Memory B cell (primary cell): ENCODE results near the gene GSX2.

Experiments
- ATAC-seq: fragments of 150-1000 bp; cut with Tn5 transposase; 2 replicates; pipeline ENCODE4 v1.10.0; 2021; ENCODE audit warnings: low read depth, mild to moderate bottlenecking, moderate library complexity
- DNase-seq, 2 donors: peaks; one replicate each; pipeline ENCODE4 v3.0.0; 2022; ENCODE audit warnings: low spot score in 2 of 2
- H3K27ac Mint-ChIP-seq: one replicate; pipeline ENCODE4 v1.8.0; 2022; ENCODE audit warnings: mild to moderate bottlenecking, moderate library complexity, mixed read lengths
- H3K27me3 Mint-ChIP-seq: one replicate; pipeline ENCODE4 v1.8.0; 2022; ENCODE audit warnings: mixed read lengths
- H3K36me3 Mint-ChIP-seq: one replicate; pipeline ENCODE4 v1.8.0; 2022; ENCODE audit warnings: mild to moderate bottlenecking, mixed read lengths
- H3K4me1 Mint-ChIP-seq: one replicate; pipeline ENCODE4 v1.8.0; 2022; ENCODE audit warnings: mixed read lengths
- H3K4me3 Mint-ChIP-seq: one replicate; pipeline ENCODE4 v1.8.0; 2022; ENCODE audit warnings: mild to moderate bottlenecking, moderate library complexity, mixed read lengths
- H3K9me3 Mint-ChIP-seq: one replicate; pipeline ENCODE4 v1.8.0; 2022; ENCODE audit warnings: mixed read lengths

The GSX2 gene

DNA sequence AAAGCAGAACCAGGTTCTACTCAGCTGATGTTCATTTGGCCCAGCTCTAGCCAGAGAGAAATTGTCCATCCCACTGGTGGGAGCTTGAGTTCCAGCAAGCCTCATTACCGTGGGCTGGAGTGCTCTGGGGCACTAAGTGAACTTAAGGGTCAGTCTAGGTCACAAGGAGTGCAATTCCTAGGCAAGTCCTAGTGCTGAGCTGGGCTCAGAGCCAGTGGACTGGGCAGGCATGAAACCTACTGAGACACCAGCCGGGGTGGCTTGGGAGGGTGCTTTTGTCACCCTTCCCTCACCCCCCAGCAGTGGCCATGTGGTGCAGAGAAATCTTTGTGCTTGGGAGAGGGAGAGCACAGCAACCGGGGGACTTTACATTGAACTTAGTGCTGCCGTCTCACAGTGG is 39.4 kb downstream of the GSX2 start:
- no peak overlapping the region for H3K27ac Mint-ChIP-seq
- H3K9me3 Mint-ChIP-seq = no peaks in the 10 kb centered on the region
- H3K4me1 Mint-ChIP-seq = no peaks in the 10 kb centered on the region
- DNase-seq (no peak), ATAC-seq (no peak)
- no peaks in the 10 kb centered on the region for H3K36me3 Mint-ChIP-seq
- no peak overlapping the region for H3K4me3 Mint-ChIP-seq
- H3K27me3 Mint-ChIP-seq = peaks cover 6% of the 10 kb centered on the region

GRCh38 chr4:54140287-54140686 is 40.3 kb downstream of the GSX2 start:
- no peaks in the 10 kb centered on the region for H3K4me1 Mint-ChIP-seq
- no peaks in the 10 kb centered on the region for H3K36me3 Mint-ChIP-seq
- no peak overlapping the region for H3K4me3 Mint-ChIP-seq
- no peak for DNase-seq
- no peak overlapping the region for H3K27ac Mint-ChIP-seq
- H3K9me3 Mint-ChIP-seq = no peaks in the 10 kb centered on the region
- no peak for ATAC-seq
- H3K27me3 Mint-ChIP-seq = peaks cover 6% of the 10 kb centered on the region

GRCh38 chr4:54144199-54144598 is 44.2 kb downstream of the GSX2 start:
- ATAC-seq (no peak), DNase-seq (no peak)
- H3K27ac Mint-ChIP-seq = no peak overlapping the region
- no peaks in the 10 kb centered on the region for H3K36me3 Mint-ChIP-seq
- H3K9me3 Mint-ChIP-seq = peaks cover 2% of the 10 kb centered on the region
- H3K4me1 Mint-ChIP-seq = no peaks in the 10 kb centered on the region
- peaks cover 4% of the 10 kb centered on the region for H3K27me3 Mint-ChIP-seq
- H3K4me3 Mint-ChIP-seq = no peak overlapping the region

- no peak for DNase-seq
- Mint-ChIP-seq H3K27me3 (peaks cover 2% of the 10 kb centered on the region), H3K4me1 (no peaks in the 10 kb centered on the region), H3K9me3 (peaks cover 2% of the 10 kb centered on the region), H3K4me3 (no peak overlapping the region), H3K27ac (no peak overlapping the region), H3K36me3 (no peaks in the 10 kb centered on the region)
- ATAC-seq = no peak
These were observed 44.8 kb downstream of the GSX2 start for GRCh38 chr4:54144661-54145171.

- DNase-seq (no peak), ATAC-seq (no peak)
- Mint-ChIP-seq H3K4me1 (no peaks in the 10 kb centered on the region), H3K9me3 (peaks cover 2% of the 10 kb centered on the region), H3K27ac (no peak overlapping the region), H3K4me3 (no peak overlapping the region), H3K27me3 (peaks cover 3% of the 10 kb centered on the region), H3K36me3 (no peaks in the 10 kb centered on the region)
These were observed 46.2 kb downstream of the GSX2 start for GRCh38 chr4:54146139-54146538.

GRCh38 chr4:54149323-54149722 is 49.4 kb downstream of the GSX2 start:
- Mint-ChIP-seq H3K27me3 (peaks cover 5% of the 10 kb centered on the region), H3K4me3 (no peak overlapping the region), H3K27ac (no peak overlapping the region), H3K36me3 (no peaks in the 10 kb centered on the region), H3K9me3 (peaks cover 4% of the 10 kb centered on the region), H3K4me1 (no peaks in the 10 kb centered on the region)
- DNase-seq = no peak
- no peak for ATAC-seq
